Islet precursor cell (in vitro differentiated cells): ENCODE measurements around the gene FGF4.
A peak's percentile ranks its signal among the peaks of the same experiment; 100 is the strongest.

Experiments
- DNase-seq: peaks from one replicate; pipeline ENCODE4 v3.0.0-alpha.2; 2018

The FGF4 gene

GRCh38 chr11:69804769-69805508 lies 29.8 kb upstream of the FGF4 start:
- no peak for DNase-seq

- no peak for DNase-seq
Observed at GRCh38 chr11:69803604-69804218, 28.6 kb upstream of the FGF4 start.

- no peak for DNase-seq
Observed at GRCh38 chr11:69803022-69803421, 27.9 kb upstream of the FGF4 start.

GRCh38 chr11:69802590-69802989 lies 27.4 kb upstream of the FGF4 start:
- DNase-seq = no peak

GRCh38 chr11:69801513-69802335 lies 26.6 kb upstream of the FGF4 start:
- DNase-seq = peak; percentile 76

- DNase-seq = no peak
Observed at GRCh38 chr11:69800278-69800677, 25.1 kb upstream of the FGF4 start.

GRCh38 chr11:69799582-69799981 lies 24.4 kb upstream of the FGF4 start:
- DNase-seq = peak; percentile 58

- no peak for DNase-seq
Observed at GRCh38 chr11:69799097-69799496, 24.0 kb upstream of the FGF4 start.

- no peak for DNase-seq
Observed at GRCh38 chr11:69797737-69798528, 22.8 kb upstream of the FGF4 start.

- DNase-seq = peak; percentile 54
Observed at GRCh38 chr11:69797156-69797555, 22.0 kb upstream of the FGF4 start.

- peak; percentile 42 for DNase-seq
Observed at GRCh38 chr11:69796063-69796462, 20.9 kb upstream of the FGF4 start.

GRCh38 chr11:69791276-69792180 lies 16.4 kb upstream of the FGF4 start:
- peak; percentile 73 for DNase-seq

GRCh38 chr11:69788956-69789355 lies 13.8 kb upstream of the FGF4 start:
- DNase-seq = no peak

GRCh38 chr11:69787906-69788305 lies 12.8 kb upstream of the FGF4 start:
- no peak for DNase-seq

- no peak for DNase-seq
Observed at GRCh38 chr11:69787457-69787856, 12.3 kb upstream of the FGF4 start.

GRCh38 chr11:69781241-69781640 lies 6.1 kb upstream of the FGF4 start:
- no peak for DNase-seq

GRCh38 chr11:69778373-69778772 lies 3.2 kb upstream of the FGF4 start:
- no peak for DNase-seq

GRCh38 chr11:69774354-69775162 lies 583 bp downstream of the FGF4 start:
- no peak for DNase-seq

- no peak for DNase-seq
Observed at GRCh38 chr11:69773626-69774353, 1.4 kb downstream of the FGF4 start.

GRCh38 chr11:69771466-69771865 lies 3.7 kb downstream of the FGF4 start:
- no peak for DNase-seq
